ENCODE results near the gene STK4.

Gene STK4

GRCh38 chr20:45032781-45033180, 66.5 kb downstream of the STK4 start:
- no peak for DNase-seq

DNA sequence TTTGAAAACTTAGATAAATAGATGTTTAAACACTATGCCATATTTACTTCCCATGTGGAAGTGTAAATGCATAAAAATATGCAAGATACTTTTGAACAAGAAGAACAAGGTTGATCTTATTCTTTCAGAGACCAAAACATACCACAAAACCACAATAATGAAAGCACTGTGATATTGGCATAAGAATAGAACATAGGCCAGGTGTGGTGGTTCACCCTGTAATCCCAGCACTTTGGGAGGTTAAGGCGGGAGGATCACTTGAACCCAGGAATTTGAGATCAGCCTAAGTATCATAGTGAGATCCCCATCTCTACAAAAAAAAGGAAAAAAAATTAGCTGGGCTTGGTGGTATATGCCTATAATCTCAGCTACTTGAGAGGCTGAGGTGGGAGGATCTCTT, 68.1 kb downstream of the STK4 start:
- DNase-seq: no peak

GRCh38 chr20:45036044-45036755, 69.9 kb downstream of the STK4 start:
- DNase-seq: peak; percentile 48

- no peak for DNase-seq
Measured at GRCh38 chr20:45037050-45037449, 70.7 kb downstream of the STK4 start.

GRCh38 chr20:45037635-45038034, 71.3 kb downstream of the STK4 start:
- DNase-seq: no peak

GRCh38 chr20:45038745-45039474, 72.6 kb downstream of the STK4 start:
- DNase-seq: no peak

DNA sequence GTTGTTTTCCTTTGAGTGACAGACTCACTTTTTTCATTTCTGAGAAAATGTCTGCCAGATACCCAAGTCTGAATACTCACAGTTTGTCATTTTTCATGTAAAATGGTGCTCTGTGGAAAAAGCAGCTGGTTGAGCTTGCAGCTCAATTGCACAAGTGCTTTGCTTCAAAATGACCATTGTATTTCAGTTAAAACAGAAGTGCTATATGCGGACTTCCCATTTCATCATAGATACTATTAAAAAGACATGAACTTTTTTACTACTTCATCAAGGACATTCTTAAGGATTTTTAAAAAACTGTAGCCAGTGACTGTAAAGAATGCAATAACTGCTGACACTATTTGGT, 73.1 kb downstream of the STK4 start:
- no peak for DNase-seq

DNA sequence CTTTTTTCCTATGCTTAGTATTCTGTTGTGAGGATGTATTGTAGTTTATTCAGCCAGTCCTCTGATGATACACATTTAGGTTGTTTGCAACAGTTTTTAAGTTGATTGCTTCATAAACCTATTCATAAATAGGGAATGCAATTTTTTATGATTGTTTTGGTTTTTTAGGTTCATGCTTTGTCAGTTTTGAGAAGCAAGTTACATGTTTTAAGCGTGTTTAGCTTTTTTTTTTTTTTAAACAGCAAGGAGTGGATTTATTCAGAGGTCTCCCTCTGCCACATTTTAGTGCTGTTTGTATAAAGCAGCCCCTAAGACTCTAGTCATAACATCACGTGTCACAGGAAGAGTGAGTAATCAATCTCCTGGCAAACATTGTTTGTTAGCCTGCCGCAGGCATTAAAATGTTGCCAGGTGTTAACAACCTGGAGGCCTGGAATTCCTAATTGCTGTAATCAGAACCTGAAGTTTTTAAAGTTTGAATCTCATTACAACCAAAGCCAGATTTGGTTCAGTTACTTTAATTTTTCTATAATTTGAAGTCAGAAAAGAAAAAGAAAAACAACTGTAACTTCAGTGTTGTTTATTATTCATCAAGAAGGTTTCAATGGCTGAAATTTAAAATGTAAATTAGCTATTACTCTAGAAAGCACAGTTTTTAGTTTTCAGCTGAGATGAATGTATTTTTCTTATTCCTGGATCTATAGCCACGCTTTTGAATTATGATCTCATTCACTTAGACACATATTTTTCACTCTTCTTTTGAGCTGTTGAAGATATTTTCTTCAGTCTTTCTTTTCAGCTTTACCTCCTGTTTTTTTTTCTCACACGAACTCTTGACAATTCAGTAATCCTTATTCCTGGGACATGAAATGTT, 75.4 kb downstream of the STK4 start:
- DNase-seq: peak; percentile 50

DNA sequence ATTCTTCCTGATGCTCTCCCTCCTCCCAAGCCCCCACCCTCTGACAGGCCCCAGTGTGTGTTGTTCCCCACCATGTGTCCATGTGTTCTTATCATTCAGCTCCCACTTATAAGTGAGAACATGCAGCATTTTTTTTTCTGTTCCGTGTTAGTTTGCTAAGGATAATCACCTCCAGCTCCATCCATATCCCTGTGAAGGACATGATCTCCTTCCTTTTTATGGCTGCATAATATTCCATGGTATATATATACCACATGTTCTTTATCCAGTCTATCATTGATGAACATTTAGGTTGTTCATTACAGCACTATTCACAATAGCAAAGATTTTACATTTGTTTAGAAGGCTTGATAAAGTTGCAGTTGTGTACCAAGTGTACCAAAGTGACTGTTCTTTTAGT, 76.7 kb downstream of the STK4 start:
- DNase-seq: no peak

DNA sequence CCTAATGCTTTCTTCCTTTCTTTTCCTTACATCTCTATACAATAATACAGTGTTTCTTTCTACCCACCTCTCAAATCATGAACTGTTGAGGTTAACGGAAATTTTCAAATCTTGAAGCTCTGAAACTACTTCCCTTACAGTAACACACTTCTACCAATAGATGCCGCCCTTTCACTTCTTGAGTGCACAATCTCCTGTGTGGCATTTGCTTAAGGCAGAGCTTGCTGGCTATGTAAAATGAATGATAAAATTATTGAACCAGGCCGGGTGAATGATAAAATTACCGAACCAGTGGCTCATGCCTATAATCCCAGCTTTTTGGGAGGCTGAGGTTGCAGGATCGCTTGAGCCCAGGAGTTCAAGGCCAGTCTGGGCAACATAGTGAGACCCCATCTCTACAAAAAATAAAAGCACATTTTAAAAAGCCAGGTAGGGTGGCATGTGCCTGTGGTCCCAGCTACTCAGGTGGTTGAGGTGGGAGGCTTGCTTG, 77.8 kb downstream of the STK4 start:
- peak; percentile 80 for DNase-seq

- DNase-seq: no peak
Measured at GRCh38 chr20:45044601-45045000, 78.3 kb downstream of the STK4 start.

- DNase-seq: no peak
Measured at GRCh38 chr20:45047581-45048119, 81.3 kb downstream of the STK4 start.

GRCh38 chr20:45049438-45049837, 83.1 kb downstream of the STK4 start:
- DNase-seq: no peak

GRCh38 chr20:45049904-45050471, 83.7 kb downstream of the STK4 start:
- peak; percentile 29 for DNase-seq

- peak; percentile 36 for DNase-seq
Measured at GRCh38 chr20:45051204-45052060, 85.1 kb downstream of the STK4 start.

GRCh38 chr20:45052698-45053429, 86.6 kb downstream of the STK4 start:
- peak; percentile 71 for DNase-seq

- no peak for DNase-seq
Measured at GRCh38 chr20:45053430-45054351, 87.4 kb downstream of the STK4 start.

- DNase-seq: peak; percentile 20
Measured at GRCh38 chr20:45055056-45055455, 88.7 kb downstream of the STK4 start.

- no peak for DNase-seq
Measured at GRCh38 chr20:45056473-45057173, 90.3 kb downstream of the STK4 start.
